MCF 10A (cell line): ENCODE data around the gene CENPV. TPM values are rescaled to one million over a fixed set of nuclear protein-coding genes. Genes with fewer than 3 reads are reported as not detected.

ENCODE experiments used
- BruUV-seq: library from RNA; stranded (reverse); fragments of 400-500 nt; replicated peaks from 2 replicates; lab custom pipeline; 2021; lab: Mats Ljungman, UMichigan
- CTCF ChIA-PET: fragments of 300-600 bp; sonication (Branson Sonifier 250); formaldehyde crosslinking; extraction: SDS; loops from one replicate; lab custom pipeline; 2021; ENCODE audit warnings: antibody characterized with exemption, inconsistent platforms; lab: Yijun Ruan, JAX
- POLR2A ChIA-PET: fragments of 300-600, 350-650 bp; sonication (Branson Sonifier 250); formaldehyde crosslinking; extraction: SDS; loops from one replicate; lab custom pipeline; 2020; ENCODE audit warnings: antibody characterized with exemption, inconsistent platforms; lab: Yijun Ruan, JAX
- DNase-seq: peaks from one replicate; pipeline ENCODE4 v3.0.0-alpha.2; 2018; ENCODE audit not compliant: unreplicated experiment
- H3K27ac Mint-ChIP-seq: one replicate; pipeline ENCODE4 v1.8.0; 2022; ENCODE audit warnings: mild to moderate bottlenecking, low read depth, mixed read lengths; ENCODE audit not compliant: unreplicated experiment
- H3K27me3 Mint-ChIP-seq: one replicate; pipeline ENCODE4 v1.8.0; 2022; ENCODE audit warnings: mixed read lengths; ENCODE audit not compliant: insufficient read depth, unreplicated experiment
- H3K36me3 Mint-ChIP-seq: one replicate; pipeline ENCODE4 v1.8.0; 2022; ENCODE audit warnings: mild to moderate bottlenecking, moderate library complexity, mixed read lengths; ENCODE audit not compliant: insufficient read depth, unreplicated experiment
- H3K4me1 Mint-ChIP-seq: one replicate; pipeline ENCODE4 v1.8.0; 2022; ENCODE audit warnings: mixed read lengths; ENCODE audit not compliant: insufficient read depth, unreplicated experiment
- H3K4me3 Mint-ChIP-seq: one replicate; pipeline ENCODE4 v1.8.0; 2022; ENCODE audit warnings: mild to moderate bottlenecking, moderate library complexity, mixed read lengths; ENCODE audit not compliant: unreplicated experiment
- H3K9me3 Mint-ChIP-seq: one replicate; pipeline ENCODE4 v1.8.0; 2022; ENCODE audit warnings: mixed read lengths; ENCODE audit not compliant: unreplicated experiment
- intact Hi-C: fragments of 100-400 bp; cut with micrococcal nuclease; formaldehyde crosslinking; loops from 2 replicates; pipeline ENCODE4 v1.14.1; 2022
- total RNA-seq: library from RNA; stranded (reverse); gene quantifications from 2 replicates; pipeline ENCODE4 v1.2.3, GENCODE V29; 2022
- TF ChIP-seq, protein P1 (sequence below): fragments of 200-600 bp; IDR thresholded peaks from one replicate; pipeline ENCODE4 v1.8.0; 2022; ENCODE audit warnings: antibody characterized with exemption, mild to moderate bottlenecking; ENCODE audit not compliant: unreplicated experiment

The CENPV gene
- total RNA-seq, 1 experiment from 2014 or later, result 22.4 TPM

DNA sequence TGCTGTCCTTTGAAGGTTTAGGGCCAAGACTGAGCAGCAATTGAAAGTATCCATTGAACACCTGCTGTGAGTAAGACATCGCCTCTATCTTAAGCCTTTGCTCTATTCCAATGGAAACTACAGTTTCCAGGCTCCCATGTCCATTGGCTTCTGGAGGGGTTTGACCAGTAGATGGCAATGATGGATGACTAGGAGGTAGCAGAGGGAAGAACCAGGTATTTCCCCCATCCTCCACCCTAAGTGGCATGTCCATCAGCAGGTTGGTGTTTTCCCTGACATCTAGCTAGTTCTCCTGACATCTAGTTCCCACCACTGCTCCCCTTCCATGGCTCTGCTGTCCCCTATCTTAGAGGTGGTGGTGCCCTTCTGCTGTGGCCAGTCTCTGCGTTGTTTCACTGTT is 58.7 kb downstream of the CENPV start:
- CTCF ChIA-PET, result interaction anchor here (0.6 to 2.9 kb wide), 3 partner anchors 11 to 123 kb away, joined by 3 to 11 read pairs (median 3); no protein-coding TSS in a partner anchor

DNA sequence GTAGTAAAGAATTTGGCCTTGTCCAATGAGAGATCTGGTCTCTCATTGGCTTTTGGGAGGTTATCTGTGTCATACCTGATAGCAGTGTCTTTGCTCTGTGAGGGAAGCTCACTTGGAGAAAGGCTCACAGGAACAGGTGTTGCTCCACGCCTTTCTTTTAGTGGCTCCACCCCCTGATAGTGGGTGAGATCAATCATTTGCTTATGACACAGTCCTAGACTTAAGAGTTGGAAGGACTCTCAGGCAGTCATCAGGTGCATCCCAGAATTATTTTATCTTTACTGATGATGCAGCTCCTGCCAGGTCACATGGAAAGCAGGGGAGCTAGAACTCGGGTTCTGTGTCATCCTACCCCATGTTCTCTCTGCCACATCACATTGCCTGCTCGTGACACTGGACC is 59.3 kb downstream of the CENPV start:
- no TSS peak for BruUV-seq
- no peak overlapping the region for H3K4me3 Mint-ChIP-seq

More for the DNA sequence above, 58.7 kb downstream of the CENPV start:
- Mint-ChIP-seq H3K36me3 (no peaks in the 10 kb centered on the region), H3K9me3 (no peaks in the 10 kb centered on the region), H3K27ac (no peak overlapping the region), H3K4me3 (no peak overlapping the region), H3K27me3 (no peaks in the 10 kb centered on the region), H3K4me1 (no peaks in the 10 kb centered on the region)
- BruUV-seq, result no TSS peak
- POLR2A ChIA-PET, result no interaction called here
- TF ChIP-seq, protein P1, sequence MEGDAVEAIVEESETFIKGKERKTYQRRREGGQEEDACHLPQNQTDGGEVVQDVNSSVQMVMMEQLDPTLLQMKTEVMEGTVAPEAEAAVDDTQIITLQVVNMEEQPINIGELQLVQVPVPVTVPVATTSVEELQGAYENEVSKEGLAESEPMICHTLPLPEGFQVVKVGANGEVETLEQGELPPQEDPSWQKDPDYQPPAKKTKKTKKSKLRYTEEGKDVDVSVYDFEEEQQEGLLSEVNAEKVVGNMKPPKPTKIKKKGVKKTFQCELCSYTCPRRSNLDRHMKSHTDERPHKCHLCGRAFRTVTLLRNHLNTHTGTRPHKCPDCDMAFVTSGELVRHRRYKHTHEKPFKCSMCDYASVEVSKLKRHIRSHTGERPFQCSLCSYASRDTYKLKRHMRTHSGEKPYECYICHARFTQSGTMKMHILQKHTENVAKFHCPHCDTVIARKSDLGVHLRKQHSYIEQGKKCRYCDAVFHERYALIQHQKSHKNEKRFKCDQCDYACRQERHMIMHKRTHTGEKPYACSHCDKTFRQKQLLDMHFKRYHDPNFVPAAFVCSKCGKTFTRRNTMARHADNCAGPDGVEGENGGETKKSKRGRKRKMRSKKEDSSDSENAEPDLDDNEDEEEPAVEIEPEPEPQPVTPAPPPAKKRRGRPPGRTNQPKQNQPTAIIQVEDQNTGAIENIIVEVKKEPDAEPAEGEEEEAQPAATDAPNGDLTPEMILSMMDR, result no peak
- no peak for DNase-seq
- intact Hi-C loops, result no loop called here

More for the DNA sequence above, 59.3 kb downstream of the CENPV start:
- Mint-ChIP-seq H3K9me3 (no peaks in the 10 kb centered on the region), H3K4me1 (no peaks in the 10 kb centered on the region), H3K27ac (no peak overlapping the region), H3K36me3 (no peaks in the 10 kb centered on the region), H3K27me3 (no peaks in the 10 kb centered on the region)
- no peak for DNase-seq
- TF ChIP-seq, protein P1, result no peak
- intact Hi-C loops, result no loop called here
- ChIA-PET POLR2A (interaction anchor here (0.6 kb wide), 2 partner anchors 10 to 42 kb away, joined by 4 to 5 read pairs; no protein-coding TSS in a partner anchor), CTCF (interaction anchor here (0.6 to 2.9 kb wide), 3 partner anchors 11 to 123 kb away, joined by 3 to 11 read pairs (median 3); no protein-coding TSS in a partner anchor)

Other genes starting within 250 kb of the CENPV start
- gene NCOR1, start 137.9 kb downstream of the CENPV start, total RNA-seq, result 120 and 138 TPM in 2 replicates
- gene PIGL, start 136.3 kb downstream of the CENPV start, total RNA-seq, result 28.5 and 31.3 TPM in 2 replicates
- gene UBB, start 27.6 kb upstream of the CENPV start, total RNA-seq, result 626 and 729 TPM in 2 replicates
- not detected in 2 replicates for gene TRPV2, start 62.1 kb upstream of the CENPV start, total RNA-seq
- 0.29 and 0.30 TPM in 2 replicates for gene LRRC75A, start 138.7 kb upstream of the CENPV start, total RNA-seq
- gene ZNF287, start 215.7 kb upstream of the CENPV start, total RNA-seq, result 2.2 and 2.4 TPM in 2 replicates